Measurements from ENCODE around the gene LDLRAD3.

The LDLRAD3 gene

GRCh38 chr11:35928688-35929395, 15.0 kb upstream of the LDLRAD3 start:
- TF ChIP-seq CTCF (IDR thresholded peaks at IDR 0.05; ENCODE audit: insufficient read depth, low read length, poor library complexity, severe bottlenecking): no peak
- no peak for DNase-seq (ENCODE audit: extremely low read depth, insufficient read length)
- Histone ChIP-seq H3K4me3 (replicated peaks; ENCODE audit: low read depth, low read length) (no peak overlapping the region), H3K27me3 (replicated peaks; ENCODE audit: control insufficient read depth, insufficient read depth, low read length) (no peaks in the 10 kb centered on the region; the same call in 1 of the 2 replicates), H3K36me3 (ENCODE audit: control insufficient read depth, insufficient read depth, low read length) (no peaks in the 10 kb centered on the region)

GRCh38 chr11:35930466-35930865, 13.4 kb upstream of the LDLRAD3 start:
- TF ChIP-seq CTCF (IDR thresholded peaks at IDR 0.05; ENCODE audit: insufficient read depth, low read length, poor library complexity, severe bottlenecking): no peak
- no peak for DNase-seq (ENCODE audit: extremely low read depth, insufficient read length)
- no peaks in the 10 kb centered on the region for H3K36me3 ChIP-seq (ENCODE audit: control insufficient read depth, insufficient read depth, low read length)

GRCh38 chr11:35932121-35932520, 11.7 kb upstream of the LDLRAD3 start:
- DNase-seq (ENCODE audit: extremely low read depth, insufficient read length): no peak
- H3K4me3 ChIP-seq (replicated peaks; ENCODE audit: low read depth, low read length): no peak overlapping the region
- no peaks in the 10 kb centered on the region; the same call in 1 of the 2 replicates for H3K27me3 ChIP-seq (replicated peaks; ENCODE audit: control insufficient read depth, insufficient read depth, low read length)
- H3K36me3 ChIP-seq (ENCODE audit: control insufficient read depth, insufficient read depth, low read length): no peaks in the 10 kb centered on the region
- TF ChIP-seq CTCF (IDR thresholded peaks at IDR 0.05; ENCODE audit: insufficient read depth, low read length, poor library complexity, severe bottlenecking): no peak

More at GRCh38 chr11:35930466-35930865, 13.4 kb upstream of the LDLRAD3 start:
- Histone ChIP-seq H3K27me3 (replicated peaks; ENCODE audit: control insufficient read depth, insufficient read depth, low read length) (no peaks in the 10 kb centered on the region; the same call in 1 of the 2 replicates), H3K4me3 (replicated peaks; ENCODE audit: low read depth, low read length) (no peak overlapping the region)

GRCh38 chr11:35932681-35933319, 11.1 kb upstream of the LDLRAD3 start:
- Histone ChIP-seq H3K36me3 (ENCODE audit: control insufficient read depth, insufficient read depth, low read length) (no peaks in the 10 kb centered on the region), H3K4me3 (replicated peaks; ENCODE audit: low read depth, low read length) (no peak overlapping the region), H3K27me3 (replicated peaks; ENCODE audit: control insufficient read depth, insufficient read depth, low read length) (no peaks in the 10 kb centered on the region; the same call in 1 of the 2 replicates)
- no peak for DNase-seq (ENCODE audit: extremely low read depth, insufficient read length)
- TF ChIP-seq CTCF (IDR thresholded peaks at IDR 0.05; ENCODE audit: insufficient read depth, low read length, poor library complexity, severe bottlenecking): no peak

- TF ChIP-seq CTCF (IDR thresholded peaks at IDR 0.05; ENCODE audit: insufficient read depth, low read length, poor library complexity, severe bottlenecking): no peak
- H3K36me3 ChIP-seq (ENCODE audit: control insufficient read depth, insufficient read depth, low read length): no peaks in the 10 kb centered on the region
- no peak overlapping the region for H3K4me3 ChIP-seq (replicated peaks; ENCODE audit: low read depth, low read length)
- no peaks in the 10 kb centered on the region; the same call in 1 of the 2 replicates for H3K27me3 ChIP-seq (replicated peaks; ENCODE audit: control insufficient read depth, insufficient read depth, low read length)
- no peak for DNase-seq (ENCODE audit: extremely low read depth, insufficient read length)
Measured at GRCh38 chr11:35933320-35933871, 10.5 kb upstream of the LDLRAD3 start.

Measured in GM06990 (cell line).